Measurements from ENCODE around the gene HSPB8.

HSPB8 gene

GRCh38 chr12:119171291-119171690 is 7.4 kb upstream of the HSPB8 start:
- no peak for DNase-seq (ENCODE audit: low spot score)

DNA sequence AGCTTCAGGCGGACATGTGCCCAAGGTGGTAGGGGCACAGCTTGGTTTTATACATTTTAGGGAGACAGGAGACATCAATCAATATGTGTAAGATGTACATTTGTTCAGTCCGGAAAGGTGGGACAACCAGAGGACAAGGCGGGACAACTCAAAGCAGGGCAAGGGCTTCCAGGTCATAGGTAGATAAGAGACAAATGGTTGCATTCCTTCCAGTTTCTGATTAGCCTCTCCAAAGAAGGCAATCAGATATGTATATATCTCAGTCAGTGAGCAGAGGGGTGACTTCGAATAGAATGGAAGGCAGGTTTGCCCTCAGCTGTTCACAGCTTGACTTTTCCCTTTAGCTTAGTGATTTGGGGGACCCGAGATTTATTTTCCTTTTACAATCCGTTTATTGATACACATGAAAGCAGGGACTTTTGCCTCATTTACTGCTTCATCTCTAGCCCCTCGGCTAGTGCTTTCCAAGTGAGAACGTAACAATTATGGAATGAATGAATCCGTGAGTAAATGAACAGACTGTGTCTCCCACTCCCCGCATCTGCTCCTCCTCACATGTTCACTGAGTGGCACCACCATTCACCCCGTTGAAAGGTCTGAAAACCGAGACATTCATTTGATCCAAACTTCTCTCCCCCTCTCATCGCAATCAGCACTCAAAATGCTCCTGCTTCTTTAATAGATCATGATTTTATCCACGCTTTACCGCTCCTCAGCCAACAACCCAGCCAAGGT is 6.9 kb upstream of the HSPB8 start:
- no peak for DNase-seq (ENCODE audit: low spot score)

DNA sequence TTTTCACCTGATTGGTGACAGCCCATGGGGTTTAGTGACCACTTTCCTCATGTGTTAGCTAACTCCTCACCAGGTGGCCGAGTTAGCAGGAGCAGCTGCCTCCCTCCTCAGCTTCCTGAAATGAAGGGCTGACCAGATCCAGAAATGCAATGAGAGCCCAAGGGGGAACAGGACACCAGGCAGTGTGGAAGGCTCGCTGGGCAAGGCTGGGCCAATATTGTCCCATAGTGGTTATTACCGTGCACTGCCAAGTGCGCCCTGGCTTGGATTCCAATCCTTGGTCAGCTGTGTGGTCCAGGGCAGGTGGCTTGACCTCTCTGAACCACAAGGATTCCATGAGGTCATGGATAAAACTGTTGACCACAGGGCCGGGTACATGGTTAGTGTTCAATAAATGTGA is 3.6 kb upstream of the HSPB8 start:
- no peak for DNase-seq (ENCODE audit: low spot score)

- peak; percentile 89 for DNase-seq (ENCODE audit: low spot score)
Observed at GRCh38 chr12:119176267-119177055, 2.3 kb upstream of the HSPB8 start.

- no peak for DNase-seq (ENCODE audit: low spot score)
Observed at GRCh38 chr12:119177056-119177325, 1.7 kb upstream of the HSPB8 start.

DNA sequence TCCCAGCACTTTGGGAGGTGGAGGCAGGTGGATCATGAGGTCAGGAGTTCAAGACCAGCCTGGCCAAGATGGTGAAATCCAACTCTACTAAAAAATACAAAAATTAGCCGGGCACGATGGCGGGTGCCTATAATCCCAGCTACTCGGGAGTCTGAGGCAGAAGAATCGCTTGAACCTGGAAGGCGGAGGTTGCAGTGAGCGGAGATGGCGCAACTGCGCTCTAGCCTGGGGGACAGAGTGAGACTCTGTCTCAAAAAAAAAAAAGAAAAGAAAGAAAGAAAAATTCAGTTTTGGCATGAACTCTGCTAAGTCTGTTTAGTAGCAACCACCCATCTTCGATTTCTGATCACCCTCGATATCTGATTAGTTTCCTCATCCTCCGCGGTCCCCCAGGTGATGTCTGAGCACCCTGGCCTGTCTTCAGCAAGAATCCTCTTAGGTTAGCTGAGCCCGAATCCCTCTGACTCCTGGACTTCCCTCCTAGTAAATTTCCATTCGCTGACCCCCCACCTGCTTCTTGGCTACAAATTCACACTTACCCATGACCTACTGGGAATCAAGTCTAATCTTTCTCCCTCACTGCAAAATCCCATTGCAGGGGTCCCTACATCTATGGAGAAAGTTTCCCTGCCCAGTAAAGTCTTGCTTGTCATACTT is 879 bp upstream of the HSPB8 start:
- DNase-seq (ENCODE audit: low spot score) = no peak

DNA sequence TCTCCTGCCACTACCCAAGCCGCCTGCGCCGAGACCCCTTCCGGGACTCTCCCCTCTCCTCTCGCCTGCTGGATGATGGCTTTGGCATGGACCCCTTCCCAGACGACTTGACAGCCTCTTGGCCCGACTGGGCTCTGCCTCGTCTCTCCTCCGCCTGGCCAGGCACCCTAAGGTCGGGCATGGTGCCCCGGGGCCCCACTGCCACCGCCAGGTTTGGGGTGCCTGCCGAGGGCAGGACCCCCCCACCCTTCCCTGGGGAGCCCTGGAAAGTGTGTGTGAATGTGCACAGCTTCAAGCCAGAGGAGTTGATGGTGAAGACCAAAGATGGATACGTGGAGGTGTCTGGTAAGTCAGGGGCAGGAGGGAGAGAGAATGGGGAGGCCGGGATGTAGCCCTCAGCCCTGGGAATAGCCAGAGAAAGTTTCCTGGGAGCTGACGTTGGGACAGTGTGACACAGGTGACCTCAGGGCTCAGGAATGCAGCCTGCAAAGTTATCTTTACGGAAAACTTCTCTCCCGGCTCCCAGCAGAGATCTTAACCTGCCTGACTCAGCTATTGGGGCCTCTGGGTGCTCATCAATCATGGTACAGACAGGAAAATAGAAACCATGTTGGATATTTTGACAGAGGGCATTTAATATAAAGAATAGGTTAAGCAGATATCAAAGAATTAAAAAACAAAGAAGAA is 747 bp downstream of the HSPB8 start:
- DNase-seq (ENCODE audit: low spot score) = peak; percentile 46

- DNase-seq (ENCODE audit: low spot score) = peak; percentile 74
Observed at GRCh38 chr12:119180380-119181040, 1.8 kb downstream of the HSPB8 start.

- DNase-seq (ENCODE audit: low spot score) = no peak
Observed at GRCh38 chr12:119181202-119181601, 2.5 kb downstream of the HSPB8 start.

- no peak for DNase-seq (ENCODE audit: low spot score)
Observed at GRCh38 chr12:119181944-119182343, 3.2 kb downstream of the HSPB8 start.

- DNase-seq (ENCODE audit: low spot score) = no peak
Observed at GRCh38 chr12:119182701-119183493, 4.2 kb downstream of the HSPB8 start.

GRCh38 chr12:119183942-119184695 is 5.4 kb downstream of the HSPB8 start:
- no peak for DNase-seq (ENCODE audit: low spot score)

GRCh38 chr12:119195256-119195655 is 16.5 kb downstream of the HSPB8 start:
- DNase-seq (ENCODE audit: low spot score) = no peak

DNA sequence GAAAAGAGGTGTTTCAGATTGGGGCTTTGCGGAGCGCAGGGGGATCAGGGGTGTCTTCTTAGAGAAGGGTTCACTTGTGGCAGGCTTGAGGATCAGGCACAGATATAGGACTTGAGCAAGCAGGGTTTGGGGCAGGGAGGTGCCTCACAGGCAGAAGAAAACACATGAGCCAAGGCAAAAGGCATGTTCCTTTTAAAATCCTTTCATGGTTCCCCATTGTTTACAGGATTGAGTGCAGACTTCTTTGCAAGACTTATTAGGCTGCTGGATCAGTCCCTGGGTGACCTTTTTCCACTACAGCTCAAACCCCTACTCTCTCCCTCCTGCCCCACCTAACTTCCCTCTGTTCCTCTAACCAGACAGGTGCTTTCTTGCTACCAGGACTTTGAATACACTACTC is 19.7 kb downstream of the HSPB8 start:
- no peak for DNase-seq (ENCODE audit: low spot score)

DNA sequence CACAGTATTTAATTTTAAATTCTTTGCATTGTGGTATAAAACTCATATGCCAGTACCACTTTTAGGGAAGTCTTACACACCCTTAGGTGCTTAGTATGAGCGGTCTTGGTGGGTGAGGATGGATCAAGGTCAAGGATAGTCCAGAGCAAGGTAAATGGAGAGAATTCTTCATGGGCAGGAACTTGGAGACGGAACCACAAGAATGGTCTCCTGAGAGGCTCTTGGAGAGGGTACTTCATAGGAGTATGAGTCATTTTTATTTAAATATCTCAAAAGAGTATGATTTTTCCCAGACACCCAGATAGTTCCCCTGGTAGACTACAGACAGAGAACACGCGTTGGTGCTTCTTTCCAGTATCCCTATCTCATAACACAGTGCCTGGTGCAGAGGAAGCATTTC is 21.9 kb downstream of the HSPB8 start:
- DNase-seq (ENCODE audit: low spot score) = no peak

- DNase-seq (ENCODE audit: low spot score) = no peak
Observed at GRCh38 chr12:119201789-119202543, 23.2 kb downstream of the HSPB8 start.

DNA sequence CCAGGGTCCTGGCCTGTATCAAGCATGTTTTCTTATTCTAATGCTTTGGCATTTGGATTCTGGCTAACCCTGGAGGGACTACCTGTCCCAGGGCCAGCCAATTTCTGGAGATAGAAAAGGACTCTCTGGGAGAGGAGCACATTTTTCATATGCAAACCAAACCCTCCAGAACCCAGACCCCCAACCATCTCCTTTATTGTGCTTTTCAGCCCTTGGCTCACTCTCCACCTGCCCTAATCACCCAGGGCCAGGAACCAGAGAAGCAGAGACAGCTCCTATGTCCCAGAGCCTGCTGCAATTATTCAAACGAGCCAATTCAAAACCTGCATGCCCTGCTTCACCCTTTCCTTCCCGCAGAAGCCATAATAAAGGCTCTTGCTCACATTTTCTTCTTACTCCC is 23.8 kb downstream of the HSPB8 start:
- DNase-seq (ENCODE audit: low spot score) = no peak

DNA sequence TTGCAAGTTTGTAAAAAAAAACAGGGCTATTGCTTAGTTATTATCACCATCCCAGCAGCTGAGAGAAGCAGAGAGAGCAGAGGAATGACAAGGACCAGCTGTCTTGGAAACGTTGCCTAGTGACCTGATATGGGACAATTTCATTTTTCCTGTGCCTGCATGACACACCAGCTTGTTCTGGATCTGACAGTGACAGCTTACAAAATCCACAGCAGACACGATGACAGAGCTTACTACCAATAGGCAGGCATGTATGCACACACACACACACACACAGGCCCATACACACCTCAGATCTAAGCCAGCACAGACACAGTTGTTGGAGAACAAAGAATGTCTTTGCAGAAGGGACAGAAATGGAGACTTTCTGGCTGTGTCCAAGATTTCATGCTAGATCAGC is 25.4 kb downstream of the HSPB8 start:
- no peak for DNase-seq (ENCODE audit: low spot score)

GRCh38 chr12:119204671-119205285 is 26.0 kb downstream of the HSPB8 start:
- DNase-seq (ENCODE audit: low spot score) = no peak

All from GM03348 (cell line).